Erythroblast (primary cell): ENCODE measurements around the gene RIMBP2.

Experiments used
- GATA1 ChIP-seq: IDR thresholded peaks from 2 replicates; pipeline ENCODE4 v1.6.1; 2011; ENCODE audit warnings: low read depth, mild to moderate bottlenecking, control low read depth, low read length, moderate library complexity
- POLR2A ChIP-seq: IDR thresholded peaks from 2 replicates; pipeline ENCODE4 v1.6.1; 2011; ENCODE audit warnings: mild to moderate bottlenecking, low read length

DNA sequence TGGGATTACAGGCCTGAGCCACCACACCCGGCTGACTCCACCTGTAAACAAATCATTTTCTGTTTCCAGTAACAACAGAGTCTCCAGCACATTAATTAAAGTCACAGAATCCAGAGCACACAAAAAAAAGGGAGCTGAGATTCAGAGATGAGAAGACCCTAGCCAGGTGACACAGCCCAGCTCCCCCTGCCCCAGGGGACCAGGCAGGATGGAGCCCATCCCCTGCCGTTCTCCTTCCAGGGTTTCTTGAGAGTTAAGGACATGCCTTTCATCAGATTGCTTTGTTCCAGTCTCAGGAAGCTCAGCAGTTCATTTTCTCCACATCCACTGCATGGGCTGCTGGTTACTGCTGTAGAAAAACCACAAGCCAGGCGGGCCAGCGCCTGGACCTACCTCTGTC lies 81.2 kb downstream of the RIMBP2 start:
- TF ChIP-seq POLR2A: no peak
- TF ChIP-seq GATA1: no peak
